Measurements from ENCODE around the gene SMOC2.

DNA sequence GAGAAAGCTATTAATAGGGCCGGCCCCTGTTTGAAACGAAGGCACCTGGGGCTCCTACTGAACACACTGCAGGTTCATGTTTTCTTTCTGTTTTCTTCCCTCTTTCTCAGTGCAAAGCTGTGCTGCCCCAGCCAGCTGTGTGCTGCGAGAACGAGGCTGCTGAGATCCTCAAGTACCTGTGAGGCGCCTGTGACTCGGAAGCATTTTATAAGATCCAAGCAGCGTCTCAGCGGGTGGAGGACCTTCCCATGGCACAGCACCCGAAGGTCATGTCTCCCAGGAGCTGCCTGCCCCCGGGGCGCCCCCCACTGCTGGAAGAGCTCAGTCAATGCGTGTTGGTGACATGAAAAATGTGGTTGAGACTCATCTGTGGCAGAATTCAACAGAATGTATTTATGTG lies 66.3 kb downstream of the SMOC2 start:
- TF ChIP-seq, protein P1, sequence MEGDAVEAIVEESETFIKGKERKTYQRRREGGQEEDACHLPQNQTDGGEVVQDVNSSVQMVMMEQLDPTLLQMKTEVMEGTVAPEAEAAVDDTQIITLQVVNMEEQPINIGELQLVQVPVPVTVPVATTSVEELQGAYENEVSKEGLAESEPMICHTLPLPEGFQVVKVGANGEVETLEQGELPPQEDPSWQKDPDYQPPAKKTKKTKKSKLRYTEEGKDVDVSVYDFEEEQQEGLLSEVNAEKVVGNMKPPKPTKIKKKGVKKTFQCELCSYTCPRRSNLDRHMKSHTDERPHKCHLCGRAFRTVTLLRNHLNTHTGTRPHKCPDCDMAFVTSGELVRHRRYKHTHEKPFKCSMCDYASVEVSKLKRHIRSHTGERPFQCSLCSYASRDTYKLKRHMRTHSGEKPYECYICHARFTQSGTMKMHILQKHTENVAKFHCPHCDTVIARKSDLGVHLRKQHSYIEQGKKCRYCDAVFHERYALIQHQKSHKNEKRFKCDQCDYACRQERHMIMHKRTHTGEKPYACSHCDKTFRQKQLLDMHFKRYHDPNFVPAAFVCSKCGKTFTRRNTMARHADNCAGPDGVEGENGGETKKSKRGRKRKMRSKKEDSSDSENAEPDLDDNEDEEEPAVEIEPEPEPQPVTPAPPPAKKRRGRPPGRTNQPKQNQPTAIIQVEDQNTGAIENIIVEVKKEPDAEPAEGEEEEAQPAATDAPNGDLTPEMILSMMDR (IDR thresholded peaks at IDR 0.05): no peak
- no peak for TF ChIP-seq EZH2 (IDR thresholded peaks at IDR 0.05; ENCODE audit: borderline replicate concordance, insufficient read depth, low read depth, low read length, poor library complexity, severe bottlenecking)

All from B cell (primary cell).